ENCODE measurements around the gene MYRF. TPM values are rescaled to one million over a fixed set of nuclear protein-coding genes. Genes with fewer than 3 reads are reported as not detected.

MYRF gene
- total RNA-seq, 1 donor from 2014 or later = not detected

DNA sequence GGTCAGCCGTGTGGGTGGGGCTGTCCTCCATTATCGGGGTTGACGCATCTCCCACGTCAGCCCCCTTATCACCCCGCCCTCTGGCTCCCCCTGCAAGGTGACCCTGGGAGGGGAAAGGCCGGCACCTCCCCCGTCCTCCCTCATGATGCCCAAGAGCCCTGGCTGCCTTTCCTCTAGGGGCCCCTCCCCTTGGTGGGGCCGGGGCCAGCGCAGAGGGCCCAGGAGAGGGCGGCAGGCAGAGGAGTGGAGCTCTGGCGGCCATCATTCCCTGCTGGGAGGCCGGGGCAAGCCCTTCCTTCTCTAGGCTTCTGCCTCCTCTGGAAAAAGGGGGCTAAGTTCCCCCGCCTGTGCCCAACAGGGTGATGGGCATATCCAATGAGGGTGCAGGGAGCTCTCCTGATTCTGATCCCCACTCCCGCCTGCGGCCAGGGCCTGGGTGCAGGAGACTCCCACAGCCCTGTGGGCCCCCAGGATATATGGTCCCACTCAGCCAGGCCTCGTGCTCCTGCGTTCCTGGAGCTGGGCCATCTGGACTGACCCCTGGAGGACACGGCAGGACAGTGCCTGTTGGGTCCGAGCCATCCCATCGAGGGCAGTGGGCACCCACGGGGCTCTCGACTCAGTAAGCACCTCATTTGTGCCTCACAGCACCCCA lies 12.3 kb downstream of the MYRF start:
- no peak overlapping the region for H3K27ac ChIP-seq (ENCODE audit: low read depth, low read length)
- no peak overlapping the region for H3K9ac ChIP-seq (ENCODE audit: low read depth in 1 of 3, low read length in 3 of 3)
- no peaks in the 10 kb centered on the region for H3K4me1 ChIP-seq (ENCODE audit: control insufficient read depth in 3 of 3, insufficient read depth in 3 of 3, low read length in 3 of 3)
- peaks cover 10 to 38% (median 32%) of the 10 kb centered on the region in 3 donors for H3K27me3 ChIP-seq (ENCODE audit: control insufficient read depth in 3 of 3, insufficient read depth in 3 of 3, low read length in 3 of 3)
- no peaks in the 10 kb centered on the region for H3K9me3 ChIP-seq (ENCODE audit: control insufficient read depth in 3 of 3, low read length in 3 of 3)
- H3K36me3 ChIP-seq (ENCODE audit: control insufficient read depth in 3 of 3, insufficient read depth in 3 of 3, low read length in 3 of 3) = no peaks in the 10 kb centered on the region
- H3K4me3 ChIP-seq (ENCODE audit: low read length in 3 of 3) = no peak overlapping the region

DNA sequence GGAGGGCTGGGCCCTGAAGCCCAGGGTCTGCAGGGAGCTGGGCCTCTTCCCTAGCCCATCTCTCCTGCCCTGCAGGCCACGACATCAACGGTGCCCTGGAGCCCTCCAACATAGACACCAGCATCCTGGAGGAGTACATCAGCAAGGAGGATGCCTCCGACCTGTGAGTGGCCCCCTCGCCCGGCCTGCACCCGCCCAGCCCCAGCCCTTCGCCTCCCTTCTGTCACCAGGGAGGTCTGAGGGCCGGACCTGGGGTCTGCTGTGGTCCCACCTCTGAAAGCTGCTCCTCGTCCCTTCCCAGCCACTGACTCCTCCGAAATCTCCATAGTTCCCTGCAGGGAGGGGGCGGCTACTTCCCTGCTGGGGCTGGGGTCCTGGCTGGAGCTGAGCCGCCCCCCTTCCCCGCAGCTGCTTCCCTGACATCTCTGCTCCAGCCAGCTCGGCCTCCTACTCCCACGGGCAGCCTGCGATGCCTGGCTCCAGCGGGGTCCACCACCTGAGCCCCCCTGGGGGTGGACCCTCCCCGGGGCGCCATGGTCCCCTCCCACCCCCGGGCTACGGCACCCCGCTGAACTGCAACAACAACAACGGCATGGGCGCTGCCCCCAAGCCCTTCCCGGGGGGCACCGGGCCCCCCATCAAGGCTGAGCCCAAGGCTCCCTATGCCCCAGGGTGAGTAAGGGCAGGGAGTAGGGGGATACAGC lies 13.3 kb downstream of the MYRF start:
- Histone ChIP-seq H3K36me3 (ENCODE audit: control insufficient read depth in 3 of 3, insufficient read depth in 3 of 3, low read length in 3 of 3) (no peaks in the 10 kb centered on the region), H3K9me3 (ENCODE audit: control insufficient read depth in 3 of 3, low read length in 3 of 3) (no peaks in the 10 kb centered on the region), H3K9ac (ENCODE audit: low read depth in 1 of 3, low read length in 3 of 3) (no peak overlapping the region), H3K4me1 (ENCODE audit: control insufficient read depth in 3 of 3, insufficient read depth in 3 of 3, low read length in 3 of 3) (no peaks in the 10 kb centered on the region), H3K27ac (ENCODE audit: low read depth, low read length) (no peak overlapping the region), H3K27me3 (ENCODE audit: control insufficient read depth in 3 of 3, insufficient read depth in 3 of 3, low read length in 3 of 3) (peaks cover 10 to 36% (median 29%) of the 10 kb centered on the region in 3 donors), H3K4me3 (ENCODE audit: low read length in 3 of 3) (no peak overlapping the region)

DNA sequence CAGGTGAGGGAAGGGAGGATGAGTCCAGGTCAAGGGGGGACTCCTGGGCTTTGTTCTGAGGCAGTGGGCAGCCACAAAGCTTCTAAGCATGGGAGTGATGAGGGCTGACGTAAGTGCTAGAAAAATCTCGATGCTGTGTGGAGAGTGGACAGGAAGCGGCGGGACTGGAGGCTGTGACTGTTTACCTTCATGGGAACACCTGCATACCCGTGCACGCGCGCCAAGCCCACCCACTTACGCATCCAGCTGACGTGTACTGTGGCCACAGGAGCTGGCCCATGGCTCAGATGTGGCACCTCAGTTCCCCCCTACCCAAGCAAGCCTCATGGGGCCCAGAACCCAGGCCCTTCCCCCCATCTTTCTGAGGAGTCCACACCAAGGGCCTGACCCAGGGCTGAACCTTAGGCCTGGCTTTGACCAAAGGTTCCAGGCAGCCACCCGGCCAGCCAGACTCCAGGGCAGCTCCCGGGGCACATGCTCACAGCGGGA lies 14.0 kb downstream of the MYRF start:
- Histone ChIP-seq H3K27ac (ENCODE audit: low read depth, low read length) (no peak overlapping the region), H3K27me3 (ENCODE audit: control insufficient read depth in 3 of 3, insufficient read depth in 3 of 3, low read length in 3 of 3) (peaks cover 10 to 31% (median 27%) of the 10 kb centered on the region in 3 donors), H3K4me3 (ENCODE audit: low read length in 3 of 3) (no peak overlapping the region), H3K36me3 (ENCODE audit: control insufficient read depth in 3 of 3, insufficient read depth in 3 of 3, low read length in 3 of 3) (no peaks in the 10 kb centered on the region), H3K9me3 (ENCODE audit: control insufficient read depth in 3 of 3, low read length in 3 of 3) (no peaks in the 10 kb centered on the region), H3K4me1 (ENCODE audit: control insufficient read depth in 3 of 3, insufficient read depth in 3 of 3, low read length in 3 of 3) (no peaks in the 10 kb centered on the region), H3K9ac (ENCODE audit: low read depth in 1 of 3, low read length in 3 of 3) (no peak overlapping the region)

DNA sequence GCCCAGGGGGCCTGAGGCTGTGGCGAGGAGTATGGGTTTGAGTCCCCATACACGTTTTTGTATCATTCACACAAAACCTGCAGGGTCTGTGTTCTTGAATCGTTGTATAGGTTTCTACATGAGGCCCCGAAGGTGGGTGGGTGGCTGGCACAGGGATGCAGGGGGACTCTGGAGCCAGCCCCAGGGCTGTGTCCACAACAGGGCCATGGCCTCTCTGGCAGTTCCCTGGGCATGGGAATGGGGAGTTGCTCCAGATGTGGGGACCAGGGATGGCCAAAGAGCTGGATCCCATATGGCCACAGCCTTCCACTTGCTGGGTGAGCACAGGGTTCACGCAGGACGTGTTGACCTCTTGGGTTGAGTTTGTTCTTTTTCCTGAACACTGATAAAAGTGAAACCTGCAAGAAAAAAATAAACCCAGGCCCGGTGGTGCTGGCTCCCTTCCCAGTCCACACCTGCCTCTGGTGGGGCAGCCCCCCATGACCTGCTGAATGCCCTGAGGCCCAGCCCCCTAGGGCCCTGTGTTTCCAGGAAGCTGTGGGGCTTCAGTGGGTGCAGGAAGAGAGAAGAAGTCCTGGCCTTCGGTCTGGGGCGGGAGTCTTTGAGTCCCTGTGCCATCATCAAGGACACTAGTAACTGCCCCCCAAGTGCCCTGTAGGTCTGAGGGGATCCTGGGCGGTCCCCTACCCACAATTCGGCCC lies 16.1 kb downstream of the MYRF start:
- H3K27me3 ChIP-seq (ENCODE audit: control insufficient read depth in 3 of 3, insufficient read depth in 3 of 3, low read length in 3 of 3) = peaks cover 0 to 12% (median 9%) of the 10 kb centered on the region in 3 donors
- H3K4me1 ChIP-seq (ENCODE audit: control insufficient read depth in 3 of 3, insufficient read depth in 3 of 3, low read length in 3 of 3) = no peaks in the 10 kb centered on the region
- H3K9me3 ChIP-seq (ENCODE audit: control insufficient read depth in 3 of 3, low read length in 3 of 3) = no peaks in the 10 kb centered on the region
- H3K4me3 ChIP-seq (ENCODE audit: low read length in 3 of 3) = no peak overlapping the region
- H3K27ac ChIP-seq (ENCODE audit: low read depth, low read length) = no peak overlapping the region
- no peak overlapping the region for H3K9ac ChIP-seq (ENCODE audit: low read depth in 1 of 3, low read length in 3 of 3)
- no peaks in the 10 kb centered on the region for H3K36me3 ChIP-seq (ENCODE audit: control insufficient read depth in 3 of 3, insufficient read depth in 3 of 3, low read length in 3 of 3)

DNA sequence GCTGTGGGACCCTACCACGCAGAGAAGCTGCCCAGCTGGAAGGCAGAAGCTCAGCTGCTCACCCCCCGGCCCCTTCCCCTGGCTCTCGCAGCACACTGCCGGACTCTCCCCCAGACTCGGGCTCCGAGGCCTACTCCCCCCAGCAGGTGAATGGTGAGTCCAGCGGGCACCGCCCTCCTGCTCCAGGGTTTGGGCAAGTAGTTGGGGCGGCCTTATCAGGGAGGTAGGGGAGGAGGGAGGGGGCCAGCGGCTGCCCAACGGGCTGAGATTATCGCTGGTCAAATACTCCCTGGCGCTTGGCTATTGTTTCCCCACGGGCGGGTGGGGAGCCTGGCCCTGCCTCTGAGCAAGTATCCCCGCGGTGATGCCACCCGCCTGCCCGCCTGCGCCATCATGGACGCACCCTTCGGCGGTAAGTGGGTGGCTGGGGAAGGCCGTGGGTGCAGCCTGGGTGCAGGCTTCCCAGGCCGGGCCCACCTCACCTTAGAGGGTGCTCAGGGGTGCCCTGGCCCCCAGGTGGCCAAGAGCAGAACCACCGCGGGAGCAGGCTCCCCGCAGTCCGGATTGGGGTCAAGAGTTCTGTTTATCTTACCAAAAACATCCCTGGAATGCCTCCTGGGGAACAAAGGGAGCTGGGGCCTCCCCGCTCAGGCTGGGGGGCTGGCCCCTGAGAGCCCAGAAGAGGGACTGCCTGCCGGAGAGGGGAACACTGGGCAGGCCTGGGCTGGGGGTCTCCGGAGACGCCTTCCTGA lies 16.9 kb downstream of the MYRF start:
- Histone ChIP-seq H3K36me3 (ENCODE audit: control insufficient read depth in 3 of 3, insufficient read depth in 3 of 3, low read length in 3 of 3) (no peaks in the 10 kb centered on the region), H3K27me3 (ENCODE audit: control insufficient read depth in 3 of 3, insufficient read depth in 3 of 3, low read length in 3 of 3) (peaks cover 0 to 4% (median 3%) of the 10 kb centered on the region in 3 donors), H3K9me3 (ENCODE audit: control insufficient read depth in 3 of 3, low read length in 3 of 3) (no peaks in the 10 kb centered on the region), H3K9ac (ENCODE audit: low read depth in 1 of 3, low read length in 3 of 3) (no peak overlapping the region), H3K4me3 (ENCODE audit: low read length in 3 of 3) (no peak overlapping the region), H3K27ac (ENCODE audit: low read depth, low read length) (no peak overlapping the region), H3K4me1 (ENCODE audit: control insufficient read depth in 3 of 3, insufficient read depth in 3 of 3, low read length in 3 of 3) (no peaks in the 10 kb centered on the region)

DNA sequence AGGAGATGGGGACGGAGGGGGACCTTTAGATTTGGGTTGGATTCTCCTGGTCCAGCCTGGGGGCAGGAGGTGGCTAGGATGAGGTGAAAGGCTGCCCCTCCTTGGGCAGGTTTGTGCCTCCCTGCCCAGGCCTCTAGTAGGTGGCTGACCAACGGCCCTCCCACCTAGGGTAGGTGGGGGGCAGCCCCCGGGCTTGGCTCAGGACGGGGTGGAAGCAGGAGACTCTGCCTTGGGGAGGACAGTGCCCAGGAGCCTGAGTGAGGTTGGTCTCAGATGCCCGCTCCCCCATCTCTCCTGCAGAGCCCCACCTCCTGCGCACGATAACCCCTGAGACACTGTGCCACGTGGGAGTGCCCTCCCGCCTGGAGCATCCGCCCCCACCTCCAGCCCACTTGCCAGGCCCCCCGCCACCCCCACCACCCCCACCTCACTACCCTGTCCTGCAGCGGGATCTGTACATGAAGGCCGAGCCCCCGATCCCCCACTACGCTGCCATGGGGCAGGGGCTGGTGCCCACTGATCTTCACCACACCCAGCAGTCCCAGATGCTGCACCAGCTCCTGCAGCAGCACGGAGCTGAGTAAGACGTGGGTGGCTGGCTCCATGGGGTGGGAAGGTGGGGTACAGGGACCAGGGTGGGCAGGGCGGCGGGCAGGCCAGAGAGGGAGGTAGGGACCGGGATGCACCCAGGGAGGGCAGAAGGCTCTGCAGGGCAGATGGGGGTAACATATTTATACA lies 17.7 kb downstream of the MYRF start:
- no peaks in the 10 kb centered on the region for H3K36me3 ChIP-seq (ENCODE audit: control insufficient read depth in 3 of 3, insufficient read depth in 3 of 3, low read length in 3 of 3)
- H3K27ac ChIP-seq (ENCODE audit: low read depth, low read length) = no peak overlapping the region
- H3K4me1 ChIP-seq (ENCODE audit: control insufficient read depth in 3 of 3, insufficient read depth in 3 of 3, low read length in 3 of 3) = no peaks in the 10 kb centered on the region
- no peaks in the 10 kb centered on the region for H3K27me3 ChIP-seq (ENCODE audit: control insufficient read depth in 3 of 3, insufficient read depth in 3 of 3, low read length in 3 of 3)
- no peaks in the 10 kb centered on the region for H3K9me3 ChIP-seq (ENCODE audit: control insufficient read depth in 3 of 3, low read length in 3 of 3)
- H3K4me3 ChIP-seq (ENCODE audit: low read length in 3 of 3) = no peak overlapping the region
- no peak overlapping the region for H3K9ac ChIP-seq (ENCODE audit: low read depth in 1 of 3, low read length in 3 of 3)

DNA sequence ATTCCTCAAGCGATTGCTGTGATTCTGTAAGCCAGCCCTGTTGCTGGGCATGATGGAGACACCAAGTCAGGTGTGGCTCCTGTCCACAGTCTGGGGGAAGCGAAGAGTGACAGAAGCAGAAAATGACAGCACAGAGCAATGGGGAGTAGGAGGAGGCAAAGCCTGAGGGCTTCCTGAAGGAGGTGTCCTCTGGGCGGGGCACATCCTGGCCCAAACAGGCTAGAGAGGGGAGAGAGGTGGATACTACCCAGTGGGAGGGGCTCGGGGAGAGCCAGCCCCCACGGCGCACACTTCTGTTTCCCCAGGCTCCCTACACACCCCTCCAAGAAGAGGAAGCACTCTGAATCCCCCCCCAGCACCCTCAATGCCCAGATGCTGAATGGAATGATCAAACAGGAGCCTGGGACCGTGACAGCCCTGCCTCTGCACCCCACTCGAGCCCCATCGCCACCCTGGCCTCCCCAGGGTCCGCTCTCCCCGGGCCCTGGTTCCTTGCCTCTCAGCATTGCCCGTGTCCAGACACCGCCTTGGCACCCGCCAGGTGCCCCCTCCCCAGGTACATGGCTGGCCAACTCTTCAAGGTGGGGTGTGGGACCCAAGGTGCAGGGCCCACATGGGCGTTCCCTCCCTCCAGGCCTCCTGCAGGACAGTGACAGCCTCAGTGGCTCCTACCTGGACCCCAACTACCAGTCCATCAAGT lies 18.9 kb downstream of the MYRF start:
- Histone ChIP-seq H3K36me3 (ENCODE audit: control insufficient read depth in 3 of 3, insufficient read depth in 3 of 3, low read length in 3 of 3) (no peaks in the 10 kb centered on the region), H3K27me3 (ENCODE audit: control insufficient read depth in 3 of 3, insufficient read depth in 3 of 3, low read length in 3 of 3) (no peaks in the 10 kb centered on the region), H3K9ac (ENCODE audit: low read depth in 1 of 3, low read length in 3 of 3) (no peak overlapping the region)

DNA sequence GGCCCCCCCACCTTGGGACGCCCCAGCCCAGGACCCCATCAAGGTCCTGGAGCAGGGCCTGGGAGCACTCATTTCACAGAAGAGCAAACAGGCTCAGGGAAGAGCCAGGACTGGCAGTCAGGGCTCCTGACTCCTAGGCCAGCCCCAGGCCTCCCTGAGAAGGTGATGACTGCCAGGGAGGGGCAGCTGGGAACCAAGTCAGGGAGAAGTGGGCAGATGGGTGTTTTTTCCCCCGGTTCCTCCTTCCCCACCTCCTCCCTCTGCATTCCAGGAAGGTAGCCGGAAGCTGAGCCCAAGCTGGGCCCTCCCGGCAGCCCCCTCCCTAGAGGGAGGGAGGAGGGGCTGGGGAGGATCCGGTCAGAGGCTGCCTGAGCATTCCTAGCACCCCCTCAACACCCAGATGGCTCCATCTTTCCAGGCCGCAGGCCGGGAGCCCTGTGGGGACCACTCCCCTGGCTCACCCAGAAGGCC lies 19.6 kb downstream of the MYRF start:
- H3K4me3 ChIP-seq (ENCODE audit: low read length in 3 of 3) = no peak overlapping the region
- peaks cover 1 to 4% (median 1%) of the 10 kb centered on the region in 3 donors for H3K4me1 ChIP-seq (ENCODE audit: control insufficient read depth in 3 of 3, insufficient read depth in 3 of 3, low read length in 3 of 3)
- H3K9ac ChIP-seq (ENCODE audit: low read depth in 1 of 3, low read length in 3 of 3) = no peak overlapping the region
- no peaks in the 10 kb centered on the region for H3K27me3 ChIP-seq (ENCODE audit: control insufficient read depth in 3 of 3, insufficient read depth in 3 of 3, low read length in 3 of 3)
- H3K9me3 ChIP-seq (ENCODE audit: control insufficient read depth in 3 of 3, low read length in 3 of 3) = no peaks in the 10 kb centered on the region
- H3K27ac ChIP-seq (ENCODE audit: low read depth, low read length) = no peak overlapping the region
- H3K36me3 ChIP-seq (ENCODE audit: control insufficient read depth in 3 of 3, insufficient read depth in 3 of 3, low read length in 3 of 3) = no peaks in the 10 kb centered on the region

More for the DNA sequence above, 18.9 kb downstream of the MYRF start:
- Histone ChIP-seq H3K4me3 (ENCODE audit: low read length in 3 of 3) (no peak overlapping the region), H3K9me3 (ENCODE audit: control insufficient read depth in 3 of 3, low read length in 3 of 3) (no peaks in the 10 kb centered on the region), H3K27ac (ENCODE audit: low read depth, low read length) (no peak overlapping the region), H3K4me1 (ENCODE audit: control insufficient read depth in 3 of 3, insufficient read depth in 3 of 3, low read length in 3 of 3) (no peaks in the 10 kb centered on the region)

DNA sequence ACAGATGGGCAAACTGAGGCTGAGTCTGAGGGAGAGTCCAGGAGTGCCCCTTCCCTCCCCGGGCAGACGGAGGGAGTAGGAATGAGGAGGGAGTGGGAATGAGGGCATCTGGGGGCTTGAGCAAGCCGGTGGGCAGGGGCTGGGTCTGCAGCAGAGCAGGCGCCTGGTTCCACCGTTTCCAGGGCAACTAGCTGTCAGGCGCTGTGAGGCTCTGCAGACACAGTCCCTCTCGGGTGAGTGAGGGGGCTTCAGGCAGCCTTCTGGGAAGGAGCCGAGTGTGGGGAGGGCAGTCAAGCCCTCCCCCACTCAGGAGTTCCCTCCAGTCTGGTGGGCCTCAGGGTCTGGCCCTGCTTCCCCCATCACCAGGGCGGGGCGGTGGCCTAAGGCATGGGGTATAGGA lies 20.9 kb downstream of the MYRF start:
- Histone ChIP-seq H3K4me1 (ENCODE audit: control insufficient read depth in 3 of 3, insufficient read depth in 3 of 3, low read length in 3 of 3) (peaks cover 6 to 11% (median 10%) of the 10 kb centered on the region in 3 donors), H3K36me3 (ENCODE audit: control insufficient read depth in 3 of 3, insufficient read depth in 3 of 3, low read length in 3 of 3) (no peaks in the 10 kb centered on the region), H3K27ac (ENCODE audit: low read depth, low read length) (no peak overlapping the region), H3K9ac (ENCODE audit: low read depth in 1 of 3, low read length in 3 of 3) (no peak overlapping the region), H3K9me3 (ENCODE audit: control insufficient read depth in 3 of 3, low read length in 3 of 3) (no peaks in the 10 kb centered on the region), H3K4me3 (ENCODE audit: low read length in 3 of 3) (no peak overlapping the region), H3K27me3 (ENCODE audit: control insufficient read depth in 3 of 3, insufficient read depth in 3 of 3, low read length in 3 of 3) (peaks cover 0 to 3% (median 1%) of the 10 kb centered on the region in 3 donors)
